HG02588 (cell line): ENCODE measurements around the gene PDZD8.

Experiments
- ATAC-seq: cut with Tn5 transposase; IDR thresholded peaks from one replicate; pipeline ENCODE4 v1.9.1; 2021; ENCODE audit warnings: mild to moderate bottlenecking, moderate library complexity; ENCODE audit not compliant: unreplicated experiment

The PDZD8 gene

GRCh38 chr10:117260084-117260483, 115.2 kb downstream of the PDZD8 start:
- ATAC-seq = no peak

GRCh38 chr10:117259279-117259678, 116.0 kb downstream of the PDZD8 start:
- ATAC-seq = no peak

- no peak for ATAC-seq
These were observed 117.5 kb downstream of the PDZD8 start for GRCh38 chr10:117257721-117258120.

- no peak for ATAC-seq
These were observed 118.3 kb downstream of the PDZD8 start for GRCh38 chr10:117256910-117257309.

- ATAC-seq = no peak
These were observed 119.3 kb downstream of the PDZD8 start for GRCh38 chr10:117255835-117256460.

DNA sequence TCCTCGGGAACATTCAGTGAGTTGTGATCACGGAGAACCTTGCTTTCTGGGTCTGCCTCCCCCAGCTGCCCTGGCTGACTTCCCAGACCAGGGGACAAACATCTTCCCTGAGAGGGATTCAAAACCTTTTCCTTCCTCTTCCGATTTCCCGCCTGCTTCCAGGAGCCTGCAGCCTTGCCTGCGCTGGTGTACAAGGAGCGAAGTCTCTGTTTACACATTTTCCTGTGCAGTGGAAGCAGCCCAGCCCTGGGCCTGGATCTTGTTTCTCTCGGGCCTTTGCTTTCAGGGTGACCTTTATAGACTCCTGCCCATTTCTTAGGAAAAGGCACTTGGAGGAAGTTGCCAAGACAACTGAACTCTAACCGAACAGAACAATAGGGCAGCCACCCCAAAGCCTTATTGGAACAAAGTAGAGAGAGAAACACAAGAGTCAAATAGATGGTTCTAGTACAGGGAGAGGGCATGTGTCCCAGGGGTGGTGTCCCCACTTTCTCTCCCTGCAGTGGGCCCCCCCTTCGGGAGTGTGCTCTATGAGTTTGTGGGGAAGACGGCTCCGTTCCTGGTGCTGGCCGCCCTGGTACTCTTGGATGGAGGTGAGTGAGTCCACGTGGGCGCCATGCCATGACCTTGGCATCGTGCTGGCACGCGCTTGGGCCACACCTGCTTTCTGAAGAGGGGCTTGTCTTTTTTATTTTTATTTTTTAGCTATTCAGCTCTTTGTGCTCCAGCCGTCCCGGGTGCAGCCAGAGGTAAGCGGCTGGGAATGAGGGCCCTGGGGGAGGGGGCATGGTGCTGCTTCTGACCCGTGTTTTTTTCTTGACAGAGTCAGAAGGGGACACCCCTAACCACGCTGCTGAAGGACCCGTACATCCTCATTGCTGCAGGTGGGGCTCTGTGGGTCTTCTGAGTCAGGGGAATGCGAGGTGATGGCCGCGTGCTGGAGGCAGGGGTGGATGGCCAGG, 120.2 kb downstream of the PDZD8 start:
- ATAC-seq = no peak

DNA sequence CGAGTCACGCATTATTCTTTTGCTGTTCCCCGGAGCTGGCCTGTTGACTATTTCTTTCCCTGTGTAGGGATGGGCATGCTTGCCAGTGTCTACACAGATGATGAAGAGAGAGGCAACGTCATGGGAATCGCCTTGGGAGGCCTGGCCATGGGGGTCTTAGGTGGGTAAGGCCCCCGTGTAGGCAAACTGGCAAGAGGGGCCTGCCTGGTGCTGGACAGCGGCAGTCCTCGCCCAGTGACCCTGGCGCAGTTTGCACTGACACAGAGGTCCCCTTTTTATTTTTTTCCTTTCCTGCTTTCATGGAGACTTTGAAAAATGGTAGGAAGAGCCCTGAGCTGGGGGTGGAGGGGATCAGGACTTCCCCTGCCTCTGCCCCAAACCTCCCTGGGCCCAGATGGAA, 120.9 kb downstream of the PDZD8 start:
- ATAC-seq = no peak

GRCh38 chr10:117253908-117254307, 121.3 kb downstream of the PDZD8 start:
- no peak for ATAC-seq

DNA sequence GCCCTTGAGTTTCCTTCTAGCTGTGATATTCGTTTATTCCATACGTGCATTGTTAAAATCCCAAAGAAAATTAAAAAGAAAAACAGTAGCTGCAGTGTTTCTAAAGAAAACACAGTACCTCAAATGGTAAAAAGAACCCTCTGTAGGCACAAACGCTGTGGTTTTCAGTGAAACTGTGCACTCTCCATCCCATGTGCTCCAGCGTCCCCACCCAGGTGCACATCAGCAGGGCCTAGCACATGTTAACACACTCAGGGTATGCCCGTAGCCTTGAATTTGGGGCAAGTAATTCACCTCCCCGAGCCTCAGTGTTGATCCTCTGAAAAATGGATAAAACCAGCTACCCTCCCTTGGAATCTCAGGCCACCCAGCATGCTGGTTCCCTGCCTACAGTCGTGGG, 124.8 kb downstream of the PDZD8 start:
- no peak for ATAC-seq

DNA sequence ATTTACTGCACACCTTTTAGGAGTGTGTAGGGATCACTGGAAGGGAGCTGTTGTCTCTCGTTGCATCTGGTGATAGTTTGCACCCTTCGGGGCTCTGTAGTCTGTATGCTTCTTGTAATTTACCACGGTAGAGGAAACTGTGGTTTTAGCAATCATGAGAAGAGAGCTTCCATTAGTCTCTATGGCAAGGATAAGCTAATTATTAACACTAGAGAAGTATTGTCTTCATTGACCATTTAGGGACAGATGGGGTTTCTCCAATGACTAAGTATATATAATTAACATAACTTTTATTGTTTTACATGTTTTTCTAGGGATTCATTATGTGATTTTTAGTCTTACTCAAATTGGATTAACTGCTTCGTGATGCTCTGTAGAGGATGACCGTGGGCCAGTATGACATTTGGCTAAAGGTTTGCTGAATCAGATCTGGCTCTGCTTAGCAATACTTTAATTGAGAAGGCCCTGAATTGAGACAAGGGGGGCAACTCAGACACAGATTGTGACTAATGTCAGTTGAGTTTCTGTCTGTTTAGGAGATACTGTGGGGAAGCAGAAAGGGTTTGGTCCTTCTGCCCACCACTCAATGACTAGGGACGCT, 125.6 kb downstream of the PDZD8 start:
- ATAC-seq = no peak

DNA sequence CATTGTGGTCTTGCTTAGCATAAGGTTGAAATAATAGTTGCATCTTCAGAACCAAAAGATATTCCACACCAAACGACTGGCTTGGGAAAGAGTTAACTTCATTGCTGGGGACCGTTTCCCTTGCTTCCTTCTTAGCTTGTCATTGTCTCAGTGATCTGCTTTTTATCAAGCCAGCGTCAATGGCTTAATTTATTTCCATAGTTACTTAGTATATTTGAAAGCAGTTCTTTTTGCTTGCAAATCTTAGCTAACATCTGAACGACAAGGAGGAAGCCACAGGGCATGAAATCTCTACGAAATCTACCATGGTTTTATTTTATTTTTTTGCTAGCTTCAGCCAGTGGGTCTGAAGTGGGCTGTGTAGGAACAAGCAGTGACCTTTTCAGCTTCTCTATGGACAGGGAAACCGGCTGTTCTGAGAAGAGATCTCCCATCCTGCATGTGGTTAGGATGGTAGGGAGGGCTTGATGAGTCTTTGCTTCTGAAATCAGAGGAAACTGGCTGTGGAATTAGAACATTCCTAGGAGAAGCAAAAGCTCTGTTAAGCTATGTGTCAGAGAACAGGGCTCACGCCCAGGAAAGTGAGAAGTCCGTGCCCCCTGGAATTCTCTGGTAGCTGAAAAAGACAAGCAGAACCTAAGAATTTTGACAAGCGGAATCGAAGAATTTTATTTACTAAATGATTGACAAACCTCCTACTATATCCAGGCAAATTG, 126.3 kb downstream of the PDZD8 start:
- ATAC-seq = no peak

GRCh38 chr10:117246997-117247671, 128.1 kb downstream of the PDZD8 start:
- no peak for ATAC-seq

GRCh38 chr10:117242463-117242832, 132.8 kb downstream of the PDZD8 start:
- no peak for ATAC-seq

DNA sequence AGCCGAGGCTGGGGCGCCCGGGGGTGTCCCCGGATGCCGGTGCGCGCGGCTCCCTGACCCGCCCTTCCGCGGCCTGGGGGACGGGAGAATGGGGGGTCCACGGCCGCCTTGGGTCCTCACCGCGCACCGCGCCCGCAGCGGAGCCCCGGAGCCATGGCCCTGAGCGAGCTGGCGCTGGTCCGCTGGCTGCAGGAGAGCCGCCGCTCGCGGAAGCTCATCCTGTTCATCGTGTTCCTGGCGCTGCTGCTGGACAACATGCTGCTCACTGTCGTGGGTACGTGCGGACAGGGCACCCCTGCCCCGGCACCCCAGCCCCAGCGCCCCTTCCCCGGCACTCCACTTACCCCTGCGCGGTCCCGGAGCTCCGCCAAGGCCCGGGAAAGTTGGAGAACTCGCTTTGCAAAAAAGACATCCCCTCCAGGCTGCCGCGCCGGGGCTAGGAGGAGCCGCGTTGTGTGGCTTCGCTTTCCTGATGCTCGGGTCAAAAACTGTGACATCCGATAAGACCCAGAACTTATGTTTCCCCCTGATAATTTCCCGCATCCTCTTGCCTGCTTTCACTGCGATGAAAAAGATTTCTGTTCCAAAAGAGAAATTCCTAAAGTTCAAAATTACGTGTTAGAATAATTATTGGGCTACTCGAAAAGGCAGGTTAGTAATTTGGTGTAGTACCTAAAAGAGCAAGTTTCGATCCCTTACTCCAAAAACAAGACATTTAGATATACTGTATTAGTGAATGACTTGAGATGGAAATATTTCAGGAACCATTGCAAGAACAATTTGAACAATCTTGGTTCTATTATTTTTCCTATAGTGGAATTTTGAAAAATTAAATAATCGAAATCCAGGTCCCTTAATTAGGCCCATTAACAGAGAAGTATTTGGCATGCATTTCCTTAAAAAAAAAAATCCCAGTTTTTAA, 133.4 kb downstream of the PDZD8 start:
- no peak for ATAC-seq

GRCh38 chr10:117240621-117241529, 134.4 kb downstream of the PDZD8 start, which contains the start of gene SLC18A2:
TSS of gene SLC18A2 (plus strand) at chr10:117241114. CDS start at chr10:117241694, 580 bp downstream.
- ATAC-seq = no peak

DNA sequence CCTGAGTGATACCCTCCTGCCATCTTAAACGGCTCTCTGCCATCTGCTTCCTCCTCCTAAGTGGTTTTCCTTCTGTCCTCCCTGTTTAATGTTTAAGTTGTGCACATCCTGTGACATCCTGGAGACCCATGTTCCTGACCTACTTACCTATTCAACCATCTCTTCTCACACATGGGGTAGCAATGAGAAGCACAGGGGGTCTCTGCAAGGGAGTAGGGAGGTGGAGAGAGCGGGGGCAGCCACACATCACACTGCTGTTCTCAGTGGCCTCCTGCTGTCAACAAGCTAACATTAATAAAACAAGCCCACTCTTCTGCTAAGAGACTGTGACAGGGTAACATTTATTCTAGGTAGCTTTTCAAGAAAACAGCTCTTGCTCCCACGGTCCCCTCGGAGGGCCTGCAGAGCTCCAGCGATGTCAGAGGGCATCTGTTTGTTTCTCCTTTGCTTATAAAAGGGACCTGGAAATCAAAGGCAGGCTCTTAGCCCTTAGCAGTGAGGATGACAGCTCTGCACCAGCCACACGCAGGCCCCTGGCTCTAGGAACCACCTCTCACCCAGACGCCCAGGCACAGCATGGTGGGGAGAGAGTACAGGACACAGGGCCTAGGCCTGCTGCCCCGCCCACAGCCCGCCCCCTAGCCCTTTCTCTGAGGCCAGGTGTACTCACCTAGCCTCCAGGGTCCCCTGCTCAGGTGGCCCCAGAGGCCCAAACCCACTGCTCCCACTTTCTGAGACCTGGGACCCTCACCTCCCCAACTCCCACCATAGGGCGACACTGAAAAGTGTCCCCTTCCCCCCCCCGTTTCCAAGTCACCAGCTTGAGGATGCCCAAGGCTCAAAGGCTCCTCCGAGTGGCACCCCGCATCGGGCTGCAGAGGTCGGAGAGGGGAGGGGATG, 135.3 kb downstream of the PDZD8 start:
- ATAC-seq = no peak

GRCh38 chr10:117239051-117239450, 136.2 kb downstream of the PDZD8 start:
- no peak for ATAC-seq
